ACC112 (cell line): ENCODE measurements around the gene C10orf90.

ENCODE experiments used
- H2AFZ ChIP-seq: fragments of 200-600 bp; sonication (generic); one replicate; pipeline ENCODE4 v1.6.0; 2017; ENCODE audit warnings: antibody characterized with exemption, low read length; ENCODE audit not compliant: unreplicated experiment
- H3K27ac ChIP-seq: fragments of 200-600 bp; sonication (generic); 2 replicates; pipeline ENCODE4 v1.5.1; 2014; ENCODE audit warnings: low read depth, mild to moderate bottlenecking, antibody characterized with exemption, low read length, moderate library complexity
- H3K27me3 ChIP-seq: fragments of 200-600 bp; sonication (generic); 2 replicates; pipeline ENCODE4 v1.6.1; 2014; ENCODE audit warnings: mild to moderate bottlenecking, antibody characterized with exemption, low read length, moderate library complexity, mixed read lengths; ENCODE audit not compliant: insufficient read depth
- H3K36me3 ChIP-seq: fragments of 200-600 bp; sonication (generic); 2 replicates; pipeline ENCODE4 v1.6.1; 2016; ENCODE audit warnings: mild to moderate bottlenecking, antibody characterized with exemption, low read length, moderate library complexity, mixed read lengths; ENCODE audit not compliant: insufficient read depth
- H3K4me1 ChIP-seq: fragments of 200-600 bp; sonication (generic); one replicate; pipeline ENCODE4 v1.6.1; 2016; ENCODE audit warnings: low read length, mixed read lengths; ENCODE audit not compliant: insufficient read depth, unreplicated experiment, control insufficient read depth
- H3K4me3 ChIP-seq: fragments of 200-600 bp; sonication (generic); 2 replicates; pipeline ENCODE4 v1.5.1; 2014; ENCODE audit warnings: mild to moderate bottlenecking, low read depth, low read length
- H3K79me2 ChIP-seq: fragments of 200-600 bp; sonication (generic); one replicate; pipeline ENCODE4 v1.6.0; 2016; ENCODE audit warnings: low read length; ENCODE audit not compliant: control insufficient read depth, unreplicated experiment, insufficient read depth

C10orf90 gene

GRCh38 chr10:126523071-126523470, 147.4 kb downstream of the C10orf90 start:
- Histone ChIP-seq H3K79me2 (no peaks in the 10 kb centered on the region), H3K4me3 (no peak overlapping the region), H3K27ac (no peak overlapping the region), H2AFZ (no peak overlapping the region), H3K4me1 (no peaks in the 10 kb centered on the region), H3K27me3 (peaks cover 45% of the 10 kb centered on the region), H3K36me3 (no peaks in the 10 kb centered on the region)

DNA sequence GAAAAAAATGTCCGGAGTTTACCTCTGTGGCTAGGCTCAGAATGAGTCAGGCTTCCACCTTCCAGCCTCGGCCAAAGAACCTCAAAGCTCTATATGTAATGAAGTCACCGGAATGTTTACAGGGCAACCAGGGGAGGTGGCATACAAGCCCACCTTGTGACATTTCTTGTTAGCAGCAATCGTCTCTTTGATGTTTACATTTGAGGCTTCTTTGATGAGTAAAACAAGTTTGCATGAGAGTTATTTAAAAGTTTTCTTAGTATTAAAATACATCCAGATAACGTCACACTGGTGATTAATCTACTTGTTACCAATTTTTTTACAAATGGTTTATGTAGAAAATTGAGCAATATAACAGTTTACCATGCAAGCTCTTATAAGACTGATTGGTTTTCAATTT, 149.1 kb downstream of the C10orf90 start:
- peaks cover 35% of the 10 kb centered on the region for H3K27me3 ChIP-seq
- no peak overlapping the region for H3K4me3 ChIP-seq
- H3K79me2 ChIP-seq: no peaks in the 10 kb centered on the region
- no peak overlapping the region for H3K27ac ChIP-seq
- no peaks in the 10 kb centered on the region for H3K4me1 ChIP-seq
- H3K36me3 ChIP-seq: no peaks in the 10 kb centered on the region
- H2AFZ ChIP-seq: no peak overlapping the region

- no peaks in the 10 kb centered on the region for H3K79me2 ChIP-seq
- H3K4me3 ChIP-seq: no peak overlapping the region
- no peak overlapping the region for H3K27ac ChIP-seq
Measured at GRCh38 chr10:126520751-126521317, 149.7 kb downstream of the C10orf90 start.

GRCh38 chr10:126519992-126520391, 150.5 kb downstream of the C10orf90 start:
- H3K4me1 ChIP-seq: no peaks in the 10 kb centered on the region
- H3K27me3 ChIP-seq: peaks cover 29% of the 10 kb centered on the region
- no peak overlapping the region for H3K27ac ChIP-seq
- no peak overlapping the region for H2AFZ ChIP-seq
- no peaks in the 10 kb centered on the region for H3K79me2 ChIP-seq
- H3K36me3 ChIP-seq: no peaks in the 10 kb centered on the region
- H3K4me3 ChIP-seq: no peak overlapping the region

More at GRCh38 chr10:126520751-126521317, 149.7 kb downstream of the C10orf90 start:
- Histone ChIP-seq H3K36me3 (no peaks in the 10 kb centered on the region), H3K27me3 (peaks cover 35% of the 10 kb centered on the region), H2AFZ (no peak overlapping the region), H3K4me1 (no peaks in the 10 kb centered on the region)

DNA sequence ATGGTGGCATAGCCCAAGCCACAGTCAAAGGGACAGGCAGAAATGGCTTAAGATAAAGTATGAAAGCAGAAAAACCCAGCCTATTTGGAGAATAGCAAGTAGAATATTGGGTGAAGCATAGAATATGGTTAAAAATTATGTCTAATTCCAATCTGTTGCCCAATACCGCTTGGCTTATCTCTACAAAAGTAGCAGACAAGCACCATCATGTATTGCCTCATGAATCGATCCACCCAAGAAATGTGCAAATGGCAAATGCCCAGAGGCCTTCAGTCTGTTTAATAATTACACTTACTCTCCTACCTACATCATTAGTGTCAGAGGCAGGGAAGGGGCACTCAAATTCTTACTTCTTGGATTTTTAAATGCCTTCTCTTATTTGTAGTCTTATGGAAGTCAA, 151.3 kb downstream of the C10orf90 start:
- Histone ChIP-seq H3K4me1 (no peaks in the 10 kb centered on the region), H2AFZ (no peak overlapping the region), H3K36me3 (no peaks in the 10 kb centered on the region), H3K27ac (no peak overlapping the region), H3K4me3 (no peak overlapping the region), H3K79me2 (no peaks in the 10 kb centered on the region), H3K27me3 (peaks cover 21% of the 10 kb centered on the region)

- Histone ChIP-seq H3K36me3 (no peaks in the 10 kb centered on the region), H3K79me2 (no peaks in the 10 kb centered on the region), H3K27me3 (peaks cover 13% of the 10 kb centered on the region), H3K27ac (no peak overlapping the region), H3K4me1 (no peaks in the 10 kb centered on the region), H3K4me3 (no peak overlapping the region), H2AFZ (no peak overlapping the region)
Measured at GRCh38 chr10:126518218-126519080, 152.0 kb downstream of the C10orf90 start.

DNA sequence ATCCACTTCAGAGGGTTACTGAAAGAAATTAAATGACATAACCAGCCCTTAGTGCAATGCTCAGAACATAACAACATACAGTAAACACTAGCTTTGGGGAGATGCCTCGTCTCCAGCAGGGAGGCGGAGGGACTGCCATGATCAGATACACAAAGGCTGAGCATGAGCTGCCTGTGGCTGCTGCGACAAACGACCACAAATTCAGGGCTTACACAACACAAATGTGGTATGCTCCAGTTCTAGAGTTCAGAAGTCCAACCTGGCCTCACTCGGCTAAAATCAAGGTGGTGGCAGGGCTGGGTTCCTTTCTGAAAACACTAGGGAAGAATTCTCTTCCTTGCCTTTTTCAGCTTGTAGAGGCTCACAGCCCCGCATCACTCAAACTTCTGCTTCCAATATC, 154.0 kb downstream of the C10orf90 start:
- no peak overlapping the region for H3K27ac ChIP-seq
- no peak overlapping the region for H3K4me3 ChIP-seq
- H3K79me2 ChIP-seq: no peaks in the 10 kb centered on the region
- no peak overlapping the region for H2AFZ ChIP-seq
- no peaks in the 10 kb centered on the region for H3K36me3 ChIP-seq
- no peaks in the 10 kb centered on the region for H3K27me3 ChIP-seq
- H3K4me1 ChIP-seq: no peaks in the 10 kb centered on the region

GRCh38 chr10:126511917-126512479, 158.5 kb downstream of the C10orf90 start:
- Histone ChIP-seq H2AFZ (no peak overlapping the region), H3K4me3 (no peak overlapping the region), H3K36me3 (no peaks in the 10 kb centered on the region), H3K79me2 (no peaks in the 10 kb centered on the region), H3K27me3 (peaks cover 16% of the 10 kb centered on the region), H3K4me1 (no peaks in the 10 kb centered on the region), H3K27ac (no peak overlapping the region)

- H3K4me3 ChIP-seq: no peak overlapping the region
- H3K36me3 ChIP-seq: no peaks in the 10 kb centered on the region
- H3K27ac ChIP-seq: no peak overlapping the region
- H3K79me2 ChIP-seq: no peaks in the 10 kb centered on the region
- no peak overlapping the region for H2AFZ ChIP-seq
- H3K27me3 ChIP-seq: peaks cover 16% of the 10 kb centered on the region
- no peaks in the 10 kb centered on the region for H3K4me1 ChIP-seq
Measured at GRCh38 chr10:126509182-126509581, 161.3 kb downstream of the C10orf90 start.

GRCh38 chr10:126508535-126509040, 161.9 kb downstream of the C10orf90 start:
- H3K27ac ChIP-seq: no peak overlapping the region
- H3K27me3 ChIP-seq: peaks cover 16% of the 10 kb centered on the region
- no peak overlapping the region for H2AFZ ChIP-seq
- no peaks in the 10 kb centered on the region for H3K36me3 ChIP-seq
- no peak overlapping the region for H3K4me3 ChIP-seq
- no peaks in the 10 kb centered on the region for H3K4me1 ChIP-seq
- no peaks in the 10 kb centered on the region for H3K79me2 ChIP-seq
